Activated T-cell treated with anti-CD3 and anti-CD28 coated beads, Interleukin-2, amount 50 U/mL, for 24 hours (primary cell): ENCODE results near the gene GBX1.

Experiments
- DNase-seq: peaks from one replicate; pipeline ENCODE4 v3.0.0-alpha.2; 2020
- H3K27ac Mint-ChIP-seq: 2 replicates; pipeline ENCODE4 v1.8.0; 2020; ENCODE audit warnings: mild to moderate bottlenecking, mixed read lengths
- H3K27me3 Mint-ChIP-seq: 2 replicates; pipeline ENCODE4 v1.8.0; 2020; ENCODE audit warnings: mixed read lengths
- H3K36me3 Mint-ChIP-seq: 2 replicates; pipeline ENCODE4 v1.8.0; 2020; ENCODE audit warnings: low read depth, mixed read lengths
- H3K4me1 Mint-ChIP-seq: 2 replicates; pipeline ENCODE4 v1.8.0; 2020; ENCODE audit warnings: low read depth, mixed read lengths
- H3K4me3 Mint-ChIP-seq: 2 replicates; pipeline ENCODE4 v1.8.0; 2020; ENCODE audit warnings: mild to moderate bottlenecking, moderate library complexity, mixed read lengths
- H3K9me3 Mint-ChIP-seq: 2 replicates; pipeline ENCODE4 v1.8.0; 2020; ENCODE audit warnings: mixed read lengths

The GBX1 gene

DNA sequence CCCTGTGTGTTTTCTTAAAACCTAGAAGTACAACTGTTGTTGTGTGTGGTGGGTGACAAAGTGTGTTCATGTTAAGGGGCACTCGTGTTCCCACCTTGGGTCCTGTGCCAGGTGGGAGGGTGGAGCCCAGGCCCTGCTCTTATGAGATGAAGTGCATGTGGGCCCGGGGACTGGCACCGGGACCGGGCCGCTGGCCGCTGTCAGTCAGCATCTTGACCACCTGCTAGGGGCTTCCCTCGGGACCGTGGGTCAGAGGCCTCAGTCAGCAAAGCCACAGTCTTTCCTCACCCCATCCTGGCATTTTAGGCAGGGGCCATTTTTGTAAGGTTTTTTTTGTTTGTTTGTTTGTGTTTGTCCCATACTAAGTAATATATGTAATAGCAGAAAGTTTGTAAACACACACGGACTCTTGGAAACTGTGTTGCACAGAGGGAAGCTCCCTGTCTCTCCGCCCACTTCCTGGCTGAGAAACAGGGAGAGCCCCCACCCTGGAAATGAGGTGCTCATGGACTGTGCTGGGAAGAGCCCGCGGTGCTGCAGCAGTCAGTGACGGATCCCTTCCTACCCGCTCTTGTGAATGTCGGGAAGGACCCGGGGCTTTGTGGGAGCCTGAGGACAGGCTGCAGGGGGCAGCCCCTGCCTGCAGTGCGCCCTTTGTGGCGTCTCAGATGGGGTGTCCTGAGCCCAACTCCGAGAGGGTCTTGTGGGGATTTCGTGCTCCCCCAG lies 67.8 kb downstream of the GBX1 start:
- Mint-ChIP-seq H3K27me3 (no peaks in the 10 kb centered on the region), H3K36me3 (peaks cover 9% of the 10 kb centered on the region), H3K27ac (no peak overlapping the region), H3K4me3 (no peak overlapping the region), H3K9me3 (no peaks in the 10 kb centered on the region), H3K4me1 (peaks cover 5% of the 10 kb centered on the region)
- no peak for DNase-seq
